Fibroblast of skin of left biceps (primary cell): Measurements from ENCODE around the gene SHISA5.
"Not testable (repeated sequence)": the region's sequence is repeated elsewhere in the genome, so short reads cannot be mapped to it uniquely, and the experiment has no call there.

Source experiments
- DNase-seq, 2 experiments: peaks; one replicate each; pipeline ENCODE4 v3.0.0-alpha.2; 2013; ENCODE audit warnings: low read depth in 2 of 2

Gene SHISA5

DNA sequence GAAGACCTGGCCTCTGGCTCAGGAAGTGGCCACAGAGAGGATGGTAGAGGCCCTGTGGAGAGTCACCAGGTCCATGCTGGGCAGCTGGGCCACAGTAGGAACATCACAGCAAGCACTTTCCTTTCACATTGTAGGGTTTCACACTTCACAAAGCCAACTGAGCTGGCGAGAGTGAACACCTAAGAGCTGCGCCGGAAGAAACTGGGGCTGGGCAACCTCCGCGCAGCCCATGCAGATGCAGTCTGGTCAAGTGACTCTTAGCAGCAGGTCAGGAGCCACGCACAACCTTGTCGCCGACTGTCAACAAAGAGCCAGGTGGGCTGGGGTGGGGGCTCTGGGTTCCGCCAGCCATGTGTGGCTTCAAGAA, 15.3 kb upstream of the SHISA5 start:
- no peak for DNase-seq

GRCh38 chr3:48518638-48519276, 14.8 kb upstream of the SHISA5 start:
- DNase-seq, result no peak

- no peak for DNase-seq
These were observed 14.1 kb upstream of the SHISA5 start for GRCh38 chr3:48518069-48518468.

GRCh38 chr3:48516571-48516970, 12.6 kb upstream of the SHISA5 start:
- no peak for DNase-seq

- no peak for DNase-seq
These were observed 10.7 kb upstream of the SHISA5 start for GRCh38 chr3:48514431-48515227.

DNA sequence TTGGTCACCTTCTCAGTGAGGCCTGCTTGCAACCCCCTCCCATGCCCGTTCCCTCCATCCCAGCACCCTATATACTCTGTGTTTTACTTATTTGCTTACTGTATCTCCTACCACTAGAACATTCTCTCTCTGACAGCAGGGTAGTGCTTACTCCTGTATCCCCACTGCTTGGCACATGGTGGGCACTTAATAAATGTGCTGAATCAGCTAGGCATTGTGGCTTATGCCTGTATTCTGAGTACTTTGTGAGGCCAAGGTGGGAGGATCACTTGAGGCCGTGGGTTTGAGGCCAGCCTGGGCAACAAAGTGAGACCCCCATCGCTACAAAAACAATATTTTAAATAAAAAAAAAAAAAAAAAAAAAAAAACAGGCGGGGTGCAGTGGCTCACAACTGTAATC, 7.6 kb upstream of the SHISA5 start:
- DNase-seq, result no peak

GRCh38 chr3:48507256-48508061, 3.5 kb upstream of the SHISA5 start:
- no peak for DNase-seq

- no peak for DNase-seq
These were observed 2.1 kb upstream of the SHISA5 start for GRCh38 chr3:48505968-48506504.

- DNase-seq, result no peak
These were observed 1.2 kb upstream of the SHISA5 start for GRCh38 chr3:48505146-48505545.

DNA sequence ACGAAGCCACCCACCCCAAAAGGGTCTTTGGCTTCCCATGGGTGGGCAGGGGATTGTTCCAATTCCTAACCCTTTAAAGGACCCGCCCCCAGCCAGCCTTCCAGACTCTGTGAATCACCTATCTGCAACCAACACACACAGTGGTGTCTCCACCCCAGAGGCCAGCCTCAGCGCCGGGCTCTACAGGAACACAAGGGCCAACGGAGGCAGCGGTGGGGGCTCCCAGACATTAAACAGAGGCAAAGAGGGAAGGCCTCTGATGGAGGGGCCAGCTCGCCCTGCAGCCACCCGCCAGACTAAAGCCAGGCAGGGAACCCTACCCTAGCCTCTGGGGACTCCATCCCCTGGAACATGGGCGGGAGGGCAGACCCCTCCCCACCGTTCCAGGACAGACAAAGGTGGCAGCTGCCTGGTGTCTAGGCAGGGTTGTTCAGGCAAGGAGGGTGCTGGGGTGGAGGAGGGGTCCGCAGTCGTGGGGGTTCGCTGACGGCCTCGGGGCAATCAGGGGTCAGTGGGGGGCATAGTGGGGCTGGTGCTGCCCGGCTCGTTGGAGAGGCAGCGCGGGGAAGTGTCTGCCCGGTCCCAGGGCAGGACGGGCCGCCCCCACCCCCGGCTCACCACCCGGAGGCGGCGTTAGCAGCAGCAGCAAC, 448 bp downstream of the SHISA5 start:
- DNase-seq, result no peak

- no peak for DNase-seq
These were observed 1.2 kb downstream of the SHISA5 start for GRCh38 chr3:48502728-48503168.

- no peak for DNase-seq
These were observed 1.9 kb downstream of the SHISA5 start for GRCh38 chr3:48502121-48502520.

GRCh38 chr3:48501196-48501595, 2.8 kb downstream of the SHISA5 start:
- no peak for DNase-seq

- no peak for DNase-seq
These were observed 3.3 kb downstream of the SHISA5 start for GRCh38 chr3:48500656-48501055.

GRCh38 chr3:48493203-48493501, 10.8 kb downstream of the SHISA5 start:
- DNase-seq, result no peak

DNA sequence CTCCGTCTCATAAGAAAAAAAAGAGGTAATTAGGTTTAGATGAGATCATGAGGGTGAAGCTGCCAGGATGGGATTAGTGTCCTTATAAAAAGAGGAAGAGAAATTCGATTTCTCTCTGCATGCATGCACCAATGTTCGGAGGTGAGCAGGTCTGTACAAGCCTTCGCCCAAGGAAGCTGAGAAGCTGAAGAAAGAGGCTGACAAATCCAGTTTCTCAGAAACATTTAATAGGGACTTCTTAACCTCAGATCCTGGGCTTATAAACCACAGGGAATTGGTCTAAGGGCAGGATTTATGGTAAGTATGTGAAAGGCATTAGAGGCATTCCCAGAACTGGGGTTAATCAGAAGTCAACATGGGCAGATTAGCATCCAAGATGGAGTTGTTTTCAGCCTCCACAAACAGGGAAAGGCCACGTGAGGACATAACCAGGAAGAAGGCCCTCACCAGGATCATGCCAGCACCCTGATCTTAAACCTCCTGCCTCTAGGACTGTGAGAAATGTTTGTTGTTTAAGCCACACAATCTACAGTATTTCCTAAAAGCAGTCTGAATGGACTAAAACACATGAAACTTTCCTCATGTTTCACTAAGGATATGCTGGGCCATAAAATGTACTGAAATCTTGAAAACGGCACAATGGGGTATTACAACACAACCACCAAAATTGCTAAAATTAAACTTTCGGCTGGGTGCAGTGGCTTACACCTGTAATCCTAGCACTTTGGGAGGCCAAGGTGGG, 11.3 kb downstream of the SHISA5 start:
- no peak for DNase-seq

- no peak for DNase-seq
These were observed 17.0 kb downstream of the SHISA5 start for GRCh38 chr3:48486952-48487351.

- DNase-seq, result not testable (repeated sequence)
These were observed 21.2 kb downstream of the SHISA5 start for GRCh38 chr3:48482822-48483221.

DNA sequence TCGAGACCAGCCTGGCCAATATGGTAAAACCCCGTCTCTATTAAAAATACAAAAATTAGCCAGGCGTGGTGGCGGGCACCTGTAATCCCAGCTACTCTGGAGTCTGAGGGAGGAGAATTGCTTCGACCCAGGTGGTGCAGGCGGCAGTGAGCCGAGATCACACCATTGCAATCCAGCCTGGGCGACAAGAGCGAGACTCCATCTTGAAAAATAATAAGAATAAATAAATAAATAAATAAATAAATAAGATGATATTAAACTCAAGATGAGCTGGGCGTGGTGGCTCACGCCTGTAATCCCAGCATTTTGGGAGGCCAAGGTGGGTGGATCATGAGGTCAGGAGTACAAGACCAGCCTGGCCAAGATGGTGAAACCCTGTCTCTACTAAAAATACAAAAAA, 23.1 kb downstream of the SHISA5 start:
- DNase-seq, result not testable (repeated sequence)

DNA sequence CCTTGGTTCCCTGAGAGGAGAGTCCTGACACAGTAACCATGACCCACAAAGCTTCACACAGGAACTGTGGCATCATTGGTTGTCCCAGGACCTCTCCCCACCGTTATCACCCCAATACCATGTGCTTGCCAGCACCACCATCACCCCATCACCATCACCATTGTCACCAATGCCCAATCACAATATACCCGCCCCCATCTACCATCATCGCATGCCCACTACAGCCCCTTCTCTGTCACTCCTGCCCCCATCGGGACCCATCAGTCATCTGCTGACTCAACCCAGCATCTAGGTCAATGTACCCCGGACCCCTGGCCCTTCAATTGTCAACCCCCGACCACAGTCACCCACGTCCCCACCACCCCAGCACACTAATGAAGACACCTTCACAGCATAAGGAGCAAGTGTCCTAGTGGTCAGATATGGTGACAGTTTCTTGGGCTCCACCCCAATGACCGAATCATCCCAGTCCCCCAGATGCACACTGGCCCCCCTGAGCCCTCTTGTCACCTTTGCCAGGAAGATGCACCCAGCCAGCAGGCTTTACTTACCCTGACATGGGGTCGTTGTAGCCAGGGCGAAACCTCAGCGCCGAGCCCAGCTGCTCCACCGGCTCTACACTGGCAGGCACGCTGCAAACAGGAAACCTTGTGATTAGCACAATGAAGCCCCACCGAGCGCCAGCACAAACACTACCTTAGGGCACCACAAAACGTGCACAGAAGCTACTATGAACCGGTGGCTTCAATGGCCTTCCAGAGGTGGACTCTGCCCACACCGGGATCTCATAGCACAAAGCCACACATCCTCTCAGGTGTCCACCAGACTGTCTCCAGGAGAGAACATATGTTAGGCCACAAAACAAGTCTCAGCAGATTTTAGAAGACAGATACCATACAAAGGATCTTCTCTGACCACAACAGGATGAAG, 25.1 kb downstream of the SHISA5 start:
- no peak for DNase-seq
